Thoracic aorta (tissue), 2 donors: Measurements from ENCODE around the gene CDKAL1. TPM values are rescaled to one million over a fixed set of nuclear protein-coding genes. Genes with fewer than 3 reads are reported as not detected.

ENCODE experiments used
- ATAC-seq: fragments of 150-250 bp; one replicate; pipeline ENCODE4 v1.8.0; 2017; ENCODE audit warnings: low read depth; ENCODE audit not compliant: insufficient number of reproducible peaks, low FRiP score
- DNase-seq: peaks from one replicate; pipeline ENCODE4 v3.0.0-alpha.2; 2020; ENCODE audit warnings: low spot score
- H3K27ac ChIP-seq, 2 donors: fragments of 200-600 bp; sonication (generic); 1 replicate in 1 of 2; 2 replicates in 1 of 2; pipeline ENCODE4 v1.5.1; 2016; ENCODE audit warnings: mild to moderate bottlenecking in 2 of 2, moderate library complexity in 2 of 2
- H3K27me3 ChIP-seq: fragments of 200-600 bp; sonication (generic); replicated peaks from 2 replicates; pipeline ENCODE4 v1.6.0; 2016; ENCODE audit warnings: mild to moderate bottlenecking; ENCODE audit not compliant: insufficient read depth
- H3K36me3 ChIP-seq: fragments of 200-600 bp; sonication (generic); one replicate; pipeline ENCODE4 v1.5.1; 2016
- H3K4me1 ChIP-seq, 2 donors: fragments of 200-600 bp; sonication (generic); 1 replicate in 1 of 2; 2 replicates in 1 of 2; pipeline versions ENCODE4 v1.5.1 to v1.6.0; 2016; ENCODE audit warnings: low read depth in 2 of 2, mild to moderate bottlenecking in 1 of 2; ENCODE audit not compliant: control insufficient read depth in 1 of 2
- H3K4me3 ChIP-seq: fragments of 200-600 bp; sonication (generic); 2 replicates; pipeline ENCODE4 v1.5.1; 2016; ENCODE audit warnings: mild to moderate bottlenecking
- H3K9me3 ChIP-seq: fragments of 200-600 bp; sonication (generic); 2 replicates; pipeline ENCODE4 v1.5.1; 2016
- total RNA-seq, 2 donors: library from RNA; depleted of rRNA; stranded (reverse); fragments of >200 nt; gene quantifications; one replicate each; pipeline versions ENCODE4 v1.1.0 to v1.2.3, GENCODE V29; 2016
- TF ChIP-seq, protein P1 (sequence below): fragments of 200-600 bp; sonication (generic); IDR thresholded peaks from one replicate; pipeline ENCODE4 v1.5.1; 2019; ENCODE audit warnings: antibody characterized with exemption

CDKAL1 gene
- total RNA-seq, 2 donors from 2014 or later: 8.5 to 14.6 TPM

DNA sequence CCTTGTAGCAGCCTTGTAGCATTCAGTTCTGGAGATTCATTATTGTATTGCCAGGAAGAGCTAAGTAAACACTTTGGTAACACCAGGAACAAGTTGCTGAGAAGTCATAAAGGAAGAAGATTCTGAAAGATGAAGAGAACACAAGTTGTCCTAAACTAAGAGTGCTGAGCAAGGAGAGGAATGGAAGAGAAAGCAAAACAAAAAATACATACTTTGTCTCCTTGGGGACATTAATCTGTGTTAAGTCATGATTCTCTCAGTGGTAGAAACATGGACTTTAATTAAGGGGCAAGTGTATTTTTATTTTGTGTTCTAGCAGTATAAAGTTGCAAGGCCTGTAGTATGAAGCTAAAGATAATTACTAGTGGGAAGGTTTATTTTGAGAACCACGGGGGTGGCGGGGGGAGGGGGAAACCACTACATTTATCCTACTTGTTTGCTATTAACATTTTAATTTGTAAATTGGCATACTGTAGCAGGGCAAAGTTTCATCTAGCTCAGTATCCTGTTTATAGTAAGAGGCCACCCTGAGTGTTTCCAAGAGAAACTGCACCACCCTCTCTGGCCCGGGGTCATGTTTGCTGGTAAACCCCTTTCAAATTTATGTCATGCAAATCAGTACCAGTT lies 463.0 kb downstream of the CDKAL1 start:
- Histone ChIP-seq H3K4me3 (no peak overlapping the region), H3K9me3 (no peaks in the 10 kb centered on the region), H3K4me1 (peaks cover 12 to 17% of the 10 kb centered on the region in 2 donors), H3K36me3 (no peaks in the 10 kb centered on the region), H3K27ac (no peak overlapping the region), H3K27me3 (no peaks in the 10 kb centered on the region)
- DNase-seq (no peak), ATAC-seq (no peak)
- TF ChIP-seq, protein P1, sequence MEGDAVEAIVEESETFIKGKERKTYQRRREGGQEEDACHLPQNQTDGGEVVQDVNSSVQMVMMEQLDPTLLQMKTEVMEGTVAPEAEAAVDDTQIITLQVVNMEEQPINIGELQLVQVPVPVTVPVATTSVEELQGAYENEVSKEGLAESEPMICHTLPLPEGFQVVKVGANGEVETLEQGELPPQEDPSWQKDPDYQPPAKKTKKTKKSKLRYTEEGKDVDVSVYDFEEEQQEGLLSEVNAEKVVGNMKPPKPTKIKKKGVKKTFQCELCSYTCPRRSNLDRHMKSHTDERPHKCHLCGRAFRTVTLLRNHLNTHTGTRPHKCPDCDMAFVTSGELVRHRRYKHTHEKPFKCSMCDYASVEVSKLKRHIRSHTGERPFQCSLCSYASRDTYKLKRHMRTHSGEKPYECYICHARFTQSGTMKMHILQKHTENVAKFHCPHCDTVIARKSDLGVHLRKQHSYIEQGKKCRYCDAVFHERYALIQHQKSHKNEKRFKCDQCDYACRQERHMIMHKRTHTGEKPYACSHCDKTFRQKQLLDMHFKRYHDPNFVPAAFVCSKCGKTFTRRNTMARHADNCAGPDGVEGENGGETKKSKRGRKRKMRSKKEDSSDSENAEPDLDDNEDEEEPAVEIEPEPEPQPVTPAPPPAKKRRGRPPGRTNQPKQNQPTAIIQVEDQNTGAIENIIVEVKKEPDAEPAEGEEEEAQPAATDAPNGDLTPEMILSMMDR: no peak

GRCh38 chr6:20997770-20998147 lies 463.5 kb downstream of the CDKAL1 start:
- DNase-seq: no peak
- Histone ChIP-seq H3K36me3 (no peaks in the 10 kb centered on the region), H3K9me3 (no peaks in the 10 kb centered on the region), H3K27me3 (no peaks in the 10 kb centered on the region), H3K4me3 (no peak overlapping the region), H3K4me1 (peaks cover 12 to 17% of the 10 kb centered on the region in 2 donors), H3K27ac (no peak overlapping the region)
- ATAC-seq: no peak
- TF ChIP-seq, protein P1: no peak

DNA sequence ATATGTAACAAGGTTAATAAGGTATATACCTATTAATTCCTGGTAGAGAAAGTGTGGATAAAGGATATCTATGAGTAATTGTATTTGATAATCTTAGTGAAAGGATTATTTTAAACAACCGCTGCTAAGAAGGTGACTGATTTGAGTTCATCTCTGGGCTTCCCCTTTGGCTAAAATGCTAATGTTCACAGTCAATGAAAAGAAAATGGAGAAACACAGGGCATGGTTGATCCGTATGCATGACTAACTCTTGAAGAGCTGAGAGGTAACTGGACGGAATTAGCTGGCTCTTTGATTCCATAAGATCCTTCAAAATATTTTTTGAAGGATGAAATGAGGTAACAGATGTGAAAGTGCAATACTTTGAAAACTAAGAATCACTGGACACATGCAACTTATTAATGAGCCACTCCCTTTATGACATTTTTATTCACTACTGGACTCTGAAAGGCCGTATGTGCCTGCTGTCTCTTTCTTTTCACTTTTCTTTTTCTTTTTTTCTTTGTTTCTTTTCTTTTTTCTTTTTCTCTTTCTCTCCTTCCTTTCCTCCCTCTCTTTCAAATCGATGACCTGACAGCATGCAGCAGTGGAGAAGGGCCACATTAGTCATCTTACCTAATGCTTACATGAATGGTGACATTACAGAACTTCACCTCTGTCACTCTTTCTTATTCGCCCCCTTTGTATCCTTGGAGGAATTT lies 464.6 kb downstream of the CDKAL1 start:
- Histone ChIP-seq H3K27me3 (no peaks in the 10 kb centered on the region), H3K27ac (no peak overlapping the region), H3K4me3 (no peak overlapping the region), H3K9me3 (no peaks in the 10 kb centered on the region), H3K36me3 (no peaks in the 10 kb centered on the region), H3K4me1 (peaks cover 13 to 20% of the 10 kb centered on the region in 2 donors)
- ATAC-seq (no peak), DNase-seq (no peak)
- TF ChIP-seq, protein P1: no peak

GRCh38 chr6:21000331-21000801 lies 466.1 kb downstream of the CDKAL1 start:
- H3K4me3 ChIP-seq: no peak overlapping the region
- no peaks in the 10 kb centered on the region for H3K27me3 ChIP-seq
- no peak overlapping the region for H3K27ac ChIP-seq
- H3K9me3 ChIP-seq: no peaks in the 10 kb centered on the region
- TF ChIP-seq, protein P1: no peak
- ATAC-seq (no peak), DNase-seq (no peak)
- no peaks in the 10 kb centered on the region for H3K36me3 ChIP-seq
- peaks cover 16 to 23% of the 10 kb centered on the region in 2 donors for H3K4me1 ChIP-seq

DNA sequence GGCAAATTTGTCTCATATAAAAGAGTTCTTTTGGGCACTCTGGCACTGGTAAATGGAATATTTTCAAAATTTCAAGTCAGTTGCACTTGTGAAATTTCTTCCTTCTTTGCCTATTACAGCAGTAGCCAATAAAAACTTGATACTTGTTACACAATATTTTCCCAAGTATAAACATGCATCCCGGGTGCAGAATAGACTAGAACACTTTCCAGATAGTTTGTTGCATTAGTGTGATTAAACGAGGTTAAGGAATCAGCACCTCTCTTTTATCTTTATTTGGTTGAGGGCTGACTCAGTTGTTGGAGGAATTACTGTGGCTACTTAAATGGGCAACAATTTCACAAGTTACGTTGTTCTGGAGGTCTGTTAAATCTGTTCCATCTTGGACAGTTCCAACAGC lies 467.5 kb downstream of the CDKAL1 start:
- no peak for DNase-seq
- no peak for ATAC-seq
- H3K4me1 ChIP-seq: peaks cover 16 to 26% of the 10 kb centered on the region in 2 donors
- H3K4me3 ChIP-seq: no peak overlapping the region
- H3K36me3 ChIP-seq: no peaks in the 10 kb centered on the region
- TF ChIP-seq, protein P1: no peak
- no peaks in the 10 kb centered on the region for H3K27me3 ChIP-seq
- H3K27ac ChIP-seq: peak overlapping the region in 1 of 2 donors; percentile 1
- H3K9me3 ChIP-seq: no peaks in the 10 kb centered on the region
